GM12878 (cell line): ENCODE results near the gene ATP8B1. TPM values are rescaled to one million over a fixed set of nuclear protein-coding genes. Genes with fewer than 3 reads are reported as not detected.

ENCODE experiments used
- ATAC-seq: fragments of 200-7000 bp; cut with Tn5 transposase; 3 replicates; pipeline ENCODE4 v1.9.1; 2020; ENCODE audit warnings: mild to moderate bottlenecking, moderate library complexity
- BruUV-seq: library from RNA; stranded (reverse); fragments of 400-500 nt; replicated peaks from 2 replicates; lab custom pipeline; 2021; lab: Mats Ljungman, UMichigan
- CTCF ChIA-PET: fragments of 300-600 bp; sonication (Branson Sonifier 250); formaldehyde crosslinking; extraction: SDS; loops from one replicate; lab custom pipeline; 2021; ENCODE audit warnings: inconsistent platforms; lab: Yijun Ruan, JAX
- POLR2A ChIA-PET: fragments of 350-600 bp; formaldehyde crosslinking; extraction: SDS; loops from one replicate; lab custom pipeline; 2021; ENCODE audit warnings: inconsistent platforms; lab: Charles Lee
- RAD21 ChIA-PET: fragments of 300-600 bp; sonication (Branson Sonifier 250); formaldehyde crosslinking; loops from one replicate; lab custom pipeline; 2023; ENCODE audit warnings: antibody characterized with exemption; ENCODE audit not compliant: unreplicated experiment; lab: Charles Lee
- SMC1A ChIA-PET: fragments of 300-600 bp; sonication (Branson Sonifier 250); formaldehyde crosslinking; loops from one replicate; lab custom pipeline; 2023; ENCODE audit not compliant: unreplicated experiment, uncharacterized antibody; lab: Charles Lee
- DNase-seq: peaks from one replicate; pipeline ENCODE4 v3.0.0-alpha.2; 2011; ENCODE audit warnings: low read depth, low spot score
- FAIRE-seq: peaks from 3 replicates; lab custom pipeline; 2011; peaks lifted over from hg19 to GRCh38; lab: Jason Lieb, UNC
- H2AFZ ChIP-seq: 2 replicates; pipeline ENCODE4 v1.6.0; 2011; ENCODE audit warnings: low read depth, low read length, control low read depth; ENCODE audit not compliant: control insufficient read depth
- H3K27ac ChIP-seq: 2 replicates; pipeline ENCODE4 v1.5.1; 2011; ENCODE audit warnings: control low read depth; ENCODE audit not compliant: control insufficient read depth, insufficient read depth
- H3K27me3 ChIP-seq, 2 experiments: replicated peaks in 1 of 2; 2 replicates each; pipeline versions ENCODE4 v1.6.0 to v1.6.1; 2011; ENCODE audit warnings: low read length in 1 of 2; ENCODE audit not compliant: control insufficient read depth in 2 of 2, insufficient read depth in 2 of 2
- H3K36me3 ChIP-seq, 2 experiments: 2 replicates each; pipeline ENCODE4 v1.5.1; 2011; ENCODE audit warnings: low read length in 1 of 2; ENCODE audit not compliant: control insufficient read depth in 2 of 2, insufficient read depth in 2 of 2
- H3K4me1 ChIP-seq: 2 replicates; pipeline ENCODE4 v1.6.1; 2011; ENCODE audit warnings: mild to moderate bottlenecking, low read length, moderate library complexity, mixed read lengths; ENCODE audit not compliant: control insufficient read depth, insufficient read depth
- H3K4me2 ChIP-seq: 2 replicates; pipeline ENCODE4 v1.6.0; 2011; ENCODE audit warnings: control low read depth; ENCODE audit not compliant: control insufficient read depth, insufficient read depth
- H3K4me3 ChIP-seq: fragments of 200-600 bp; sonication (generic); 2 replicates; pipeline ENCODE4 v1.5.1; 2016
- H3K79me2 ChIP-seq: 2 replicates; pipeline ENCODE4 v1.6.0; 2011; ENCODE audit warnings: low read length; ENCODE audit not compliant: control insufficient read depth, insufficient read depth
- H3K9ac ChIP-seq: 2 replicates; pipeline ENCODE4 v1.8.0; 2011; ENCODE audit warnings: low read length, control low read depth, mixed read lengths; ENCODE audit not compliant: control insufficient read depth, insufficient read depth
- H3K9me3 ChIP-seq: replicated peaks from 3 replicates; pipeline ENCODE4 v1.5.1; 2011; ENCODE audit warnings: mild to moderate bottlenecking, low read length; ENCODE audit not compliant: control insufficient read depth, insufficient read depth
- H4K20me1 ChIP-seq: 2 replicates; pipeline ENCODE4 v1.6.0; 2011; ENCODE audit not compliant: control insufficient read depth, insufficient read depth
- BACH1 ChIP-seq: fragments of 450-650 bp; IDR thresholded peaks from 2 replicates; pipeline ENCODE4 v1.6.1; 2017; ENCODE audit warnings: mild to moderate bottlenecking, borderline replicate concordance
- BRCA1 ChIP-seq: IDR thresholded peaks from 2 replicates; pipeline ENCODE4 v1.6.1; 2011; ENCODE audit warnings: low read depth, low read length, improper control_type of control experiment
- CEBPB ChIP-seq, 2 experiments: fragments of 150-350 bp in 1 of 2; IDR thresholded peaks; 2 replicates each; pipeline ENCODE4 v1.6.1; 2012 to 2014; ENCODE audit warnings: low read depth in 2 of 2, low read length in 2 of 2, borderline replicate concordance in 1 of 2, inconsistent platforms in 1 of 2
- EP300 ChIP-seq, 2 experiments: fragments of 150-350 bp in 1 of 2; IDR thresholded peaks; 2 replicates each; pipeline ENCODE4 v1.6.1; 2011 to 2012; ENCODE audit warnings: low read depth in 2 of 2, low read length in 2 of 2, borderline replicate concordance in 1 of 2, improper control_type of control experiment in 1 of 2, inconsistent platforms in 1 of 2; ENCODE audit not compliant: control insufficient read depth in 1 of 2
- FOXK2 ChIP-seq: fragments of 450-650 bp; IDR thresholded peaks from 2 replicates; pipeline ENCODE4 v1.6.1; 2017; ENCODE audit warnings: mild to moderate bottlenecking, moderate library complexity
- LARP7 ChIP-seq: fragments of 450-650 bp; IDR thresholded peaks from 2 replicates; pipeline ENCODE4 v1.6.1; 2017; ENCODE audit warnings: mild to moderate bottlenecking
- POU2F2 ChIP-seq: IDR thresholded peaks from 3 replicates; pipeline ENCODE4 v1.6.1; 2011; ENCODE audit warnings: low read depth, mild to moderate bottlenecking, low read length, borderline replicate concordance
- RBBP5 ChIP-seq: fragments of 200-600 bp; sonication (generic); conservative IDR thresholded peaks from 2 replicates; pipeline ENCODE4 v1.6.1; 2016
- SMAD5 ChIP-seq: IDR thresholded peaks from 2 replicates; pipeline ENCODE4 v1.6.1; 2016; ENCODE audit warnings: antibody characterized with exemption, low read depth
- SP1 ChIP-seq: IDR thresholded peaks from one replicate; pipeline ENCODE4 v1.6.1; 2011; ENCODE audit warnings: low read depth, low read length
- ZNF384 ChIP-seq: IDR thresholded peaks from 2 replicates; pipeline ENCODE4 v1.6.1; 2012; ENCODE audit warnings: low read depth, mild to moderate bottlenecking, low read length, improper control_type of control experiment, borderline replicate concordance
- WGBS: methylation state at CpG from one replicate; pipeline ENCODE4 v1.1.6; 2016; ENCODE audit warnings: low lambda C conversion rate; ENCODE audit not compliant: insufficient replicate concordance, insufficient coverage; ENCODE audit errors: missing lambda C conversion rate; 5-methylcytosine and 5-hydroxymethylcytosine counted together
- in situ Hi-C: fragments of 300-500 bp; cut with MboI; formaldehyde crosslinking; loops from 9 replicates; pipeline ENCODE4 v1.14.3; 2018; ENCODE audit warnings: mixed read lengths
- intact Hi-C: fragments of 100-400 bp; cut with micrococcal nuclease; formaldehyde crosslinking; loops from one replicate; pipeline ENCODE4 v1.14.2; 2022; ENCODE audit not compliant: unreplicated experiment
- polyA plus RNA-seq, 11 experiments: library from polyadenylated mRNA; depleted of rRNA in 4 of 11; unstranded in 6 of 11; stranded (reverse) in 5 of 11; fragments of >200 nt; fragmentation: Nextera tagmentation in 4 of 11; fragmentation: Illumina TruSeq in 1 of 11; extraction: Ambion mirVana in 4 of 11; extraction: Trizol in 1 of 11; gene quantifications; 1 replicate in 1 of 11; 2 replicates in 10 of 11; pipeline versions ENCODE4 v1.2.1 to v1.2.3, GENCODE V29; 2011 to 2016; ENCODE audit warnings: inconsistent platforms in 2 of 11, missing spikeins in 2 of 11, low read depth in 1 of 11
- total RNA-seq, 4 experiments: library from RNA; depleted of rRNA in 3 of 4; stranded (reverse); fragments of >200 nt in 3 of 4; fragmentation: Illumina TruSeq in 1 of 4; extraction: Trizol in 1 of 4; gene quantifications; 2 replicates each; pipeline versions ENCODE4 v1.2.1 to v1.2.3, GENCODE V29; 2013 to 2021
- TF ChIP-seq, protein P1 (sequence below): IDR thresholded peaks from 2 replicates; pipeline ENCODE4 v1.6.1; 2011; ENCODE audit warnings: low read depth, low read length, improper control_type of control experiment, borderline replicate concordance
- TF ChIP-seq, protein P2 (sequence below): fragments of 450-650 bp; IDR thresholded peaks from 2 replicates; pipeline ENCODE4 v1.6.1; 2017; ENCODE audit warnings: borderline replicate concordance
- TF ChIP-seq, protein P3 (sequence below): fragments of 450-650 bp; IDR thresholded peaks from 2 replicates; pipeline ENCODE4 v1.6.1; 2017; ENCODE audit warnings: mild to moderate bottlenecking

Gene ATP8B1
- total and polyA plus RNA-seq, 10 of the 15 experiments (the other 5 are each of a cell fraction or from before 2014, with no cell fraction given), result 0.03 to 0.37 (median 0.11) TPM

DNA sequence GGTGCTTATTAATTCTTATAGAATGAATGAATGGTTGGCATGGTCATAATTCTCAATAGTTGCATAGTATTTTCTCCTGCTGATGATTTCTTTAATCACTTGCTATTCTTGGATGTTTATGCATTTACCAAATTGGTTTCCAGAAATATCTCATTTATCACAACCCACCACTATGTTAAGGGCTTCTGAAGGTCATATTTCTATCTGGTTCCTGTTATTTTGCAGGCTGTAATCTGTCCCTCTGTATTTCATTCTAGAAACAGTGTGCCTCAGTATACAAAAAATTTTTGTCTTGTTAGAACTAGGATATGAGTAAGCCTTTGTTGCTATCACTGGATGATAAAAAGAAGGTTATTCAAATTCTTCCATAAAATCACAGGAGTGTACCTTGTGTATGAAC lies 6.1 kb upstream of the ATP8B1 start:
- no peak for TF ChIP-seq SP1
- no peak for TF ChIP-seq ZNF384
- TF ChIP-seq, protein P1, sequence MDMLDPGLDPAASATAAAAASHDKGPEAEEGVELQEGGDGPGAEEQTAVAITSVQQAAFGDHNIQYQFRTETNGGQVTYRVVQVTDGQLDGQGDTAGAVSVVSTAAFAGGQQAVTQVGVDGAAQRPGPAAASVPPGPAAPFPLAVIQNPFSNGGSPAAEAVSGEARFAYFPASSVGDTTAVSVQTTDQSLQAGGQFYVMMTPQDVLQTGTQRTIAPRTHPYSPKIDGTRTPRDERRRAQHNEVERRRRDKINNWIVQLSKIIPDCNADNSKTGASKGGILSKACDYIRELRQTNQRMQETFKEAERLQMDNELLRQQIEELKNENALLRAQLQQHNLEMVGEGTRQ, result no peak
- in situ Hi-C loops (no loop called here), intact Hi-C loops (no loop called here)

DNA sequence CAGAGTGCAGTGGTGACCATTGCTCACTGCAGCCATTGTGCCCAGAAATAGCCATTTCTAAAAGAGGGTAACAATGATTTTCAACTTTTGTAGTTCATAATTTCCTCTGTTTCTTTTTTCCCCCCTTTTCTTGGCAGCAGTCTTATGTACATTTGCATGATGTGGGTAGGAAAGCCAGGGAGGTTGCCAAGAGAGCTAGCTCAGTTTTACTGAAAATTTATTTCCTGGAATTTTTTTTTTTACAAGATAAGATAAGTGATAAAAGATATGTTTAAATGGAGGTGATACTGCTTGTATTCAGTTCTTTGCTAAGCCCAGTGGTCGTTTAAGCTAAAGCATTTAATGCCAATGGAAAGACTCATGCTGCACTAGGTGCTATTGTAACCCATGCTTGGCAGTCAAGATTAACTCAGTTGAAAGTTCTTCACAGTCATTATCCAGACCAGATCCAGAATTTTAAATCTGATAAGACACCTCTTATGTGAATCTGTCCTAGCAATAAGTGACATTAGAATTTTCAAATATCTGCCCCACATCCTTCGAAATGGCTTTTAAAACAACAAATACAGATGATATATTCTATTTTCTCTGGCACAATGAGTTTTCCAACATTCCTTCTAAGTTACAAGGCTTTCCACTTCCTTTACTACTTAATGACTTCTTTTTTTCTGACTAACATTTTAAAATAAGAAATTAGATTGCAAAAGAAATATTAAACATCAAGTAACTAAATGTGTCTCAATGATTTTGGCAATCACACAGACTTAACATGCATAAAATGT lies 4.4 kb upstream of the ATP8B1 start:
- no TSS peak for BruUV-seq
- Histone ChIP-seq H3K27me3 (peaks cover 9 to 11% of the 10 kb centered on the region in 2 experiments), H2AFZ (no peak overlapping the region), H3K4me2 (no peak overlapping the region), H3K9ac (no peak overlapping the region), H3K4me3 (no peak overlapping the region), H3K9me3 (peaks cover 5% of the 10 kb centered on the region; the same call in 2 of the 3 replicates), H3K4me1 (no peaks in the 10 kb centered on the region), H3K79me2 (no peaks in the 10 kb centered on the region), H3K27ac (no peak overlapping the region), H4K20me1 (no peaks in the 10 kb centered on the region), H3K36me3 (no peaks in the 10 kb centered on the region)
- RAD21 ChIA-PET, result no interaction called here
- SMC1A ChIA-PET, result interaction anchor here (0.7 kb wide), 2 partner anchors 52 to 488 kb away, joined by 3 read pairs; no protein-coding TSS in a partner anchor
- CTCF ChIA-PET, result no interaction called here
- no peak for ATAC-seq
- in situ Hi-C loops, result no loop called here
- WGBS, result 18% methylated on average over 2 of the region's 2 CpGs
- POLR2A ChIA-PET, result no interaction called here
- intact Hi-C loops, result no loop called here
- no peak for FAIRE-seq
- DNase-seq, result no peak
- TF ChIP-seq, protein P2, sequence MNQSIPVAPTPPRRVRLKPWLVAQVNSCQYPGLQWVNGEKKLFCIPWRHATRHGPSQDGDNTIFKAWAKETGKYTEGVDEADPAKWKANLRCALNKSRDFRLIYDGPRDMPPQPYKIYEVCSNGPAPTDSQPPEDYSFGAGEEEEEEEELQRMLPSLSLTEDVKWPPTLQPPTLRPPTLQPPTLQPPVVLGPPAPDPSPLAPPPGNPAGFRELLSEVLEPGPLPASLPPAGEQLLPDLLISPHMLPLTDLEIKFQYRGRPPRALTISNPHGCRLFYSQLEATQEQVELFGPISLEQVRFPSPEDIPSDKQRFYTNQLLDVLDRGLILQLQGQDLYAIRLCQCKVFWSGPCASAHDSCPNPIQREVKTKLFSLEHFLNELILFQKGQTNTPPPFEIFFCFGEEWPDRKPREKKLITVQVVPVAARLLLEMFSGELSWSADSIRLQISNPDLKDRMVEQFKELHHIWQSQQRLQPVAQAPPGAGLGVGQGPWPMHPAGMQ, result no peak
- no peak for TF ChIP-seq RBBP5
- TF ChIP-seq POU2F2, result no peak
- no peak for TF ChIP-seq FOXK2
- no peak for TF ChIP-seq BACH1
- TF ChIP-seq CEBPB (IDR thresholded peaks at IDR 0.05; ENCODE audit: borderline replicate concordance in 1 of 2, low read depth in 2 of 2, low read length in 2 of 2), result no peak
- TF ChIP-seq BRCA1, result no peak
- no peak for TF ChIP-seq EP300 (IDR thresholded peaks at IDR 0.05; ENCODE audit: borderline replicate concordance in 1 of 2, control insufficient read depth in 1 of 2, low read depth in 2 of 2, low read length in 2 of 2)
- no peak for TF ChIP-seq SMAD5
- TF ChIP-seq LARP7, result no peak
- TF ChIP-seq, protein P3, sequence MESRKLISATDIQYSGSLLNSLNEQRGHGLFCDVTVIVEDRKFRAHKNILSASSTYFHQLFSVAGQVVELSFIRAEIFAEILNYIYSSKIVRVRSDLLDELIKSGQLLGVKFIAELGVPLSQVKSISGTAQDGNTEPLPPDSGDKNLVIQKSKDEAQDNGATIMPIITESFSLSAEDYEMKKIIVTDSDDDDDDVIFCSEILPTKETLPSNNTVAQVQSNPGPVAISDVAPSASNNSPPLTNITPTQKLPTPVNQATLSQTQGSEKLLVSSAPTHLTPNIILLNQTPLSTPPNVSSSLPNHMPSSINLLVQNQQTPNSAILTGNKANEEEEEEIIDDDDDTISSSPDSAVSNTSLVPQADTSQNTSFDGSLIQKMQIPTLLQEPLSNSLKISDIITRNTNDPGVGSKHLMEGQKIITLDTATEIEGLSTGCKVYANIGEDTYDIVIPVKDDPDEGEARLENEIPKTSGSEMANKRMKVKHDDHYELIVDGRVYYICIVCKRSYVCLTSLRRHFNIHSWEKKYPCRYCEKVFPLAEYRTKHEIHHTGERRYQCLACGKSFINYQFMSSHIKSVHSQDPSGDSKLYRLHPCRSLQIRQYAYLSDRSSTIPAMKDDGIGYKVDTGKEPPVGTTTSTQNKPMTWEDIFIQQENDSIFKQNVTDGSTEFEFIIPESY, result no peak

More for the DNA sequence above, 6.1 kb upstream of the ATP8B1 start:
- RAD21 ChIA-PET, result no interaction called here
- Histone ChIP-seq H3K4me3 (no peak overlapping the region), H3K9ac (no peak overlapping the region), H3K79me2 (no peaks in the 10 kb centered on the region), H3K27ac (no peak overlapping the region), H2AFZ (no peak overlapping the region), H3K4me2 (no peak overlapping the region), H4K20me1 (no peaks in the 10 kb centered on the region), H3K27me3 (peaks cover under 1 to 7% of the 10 kb centered on the region in 2 experiments), H3K4me1 (no peaks in the 10 kb centered on the region), H3K36me3 (no peaks in the 10 kb centered on the region), H3K9me3 (peaks cover 8% of the 10 kb centered on the region; the same call in 2 of the 3 replicates)
- SMC1A ChIA-PET, result no interaction called here
- DNase-seq, result no peak
- FAIRE-seq, result no peak
- POLR2A ChIA-PET, result no interaction called here
- ATAC-seq, result no peak
- CTCF ChIA-PET, result no interaction called here
- BruUV-seq, result no TSS peak
